Measurements from ENCODE around the gene PRKN. TPM values are rescaled to one million over a fixed set of nuclear protein-coding genes. Genes with fewer than 3 reads are reported as not detected.

Gene PRKN
- total and polyA plus RNA-seq, 9 of the 15 experiments (the other 6 are each of a cell fraction or from before 2014, with no cell fraction given): 0.03 to 0.96 (median 0.15) TPM; not detected in 2

DNA sequence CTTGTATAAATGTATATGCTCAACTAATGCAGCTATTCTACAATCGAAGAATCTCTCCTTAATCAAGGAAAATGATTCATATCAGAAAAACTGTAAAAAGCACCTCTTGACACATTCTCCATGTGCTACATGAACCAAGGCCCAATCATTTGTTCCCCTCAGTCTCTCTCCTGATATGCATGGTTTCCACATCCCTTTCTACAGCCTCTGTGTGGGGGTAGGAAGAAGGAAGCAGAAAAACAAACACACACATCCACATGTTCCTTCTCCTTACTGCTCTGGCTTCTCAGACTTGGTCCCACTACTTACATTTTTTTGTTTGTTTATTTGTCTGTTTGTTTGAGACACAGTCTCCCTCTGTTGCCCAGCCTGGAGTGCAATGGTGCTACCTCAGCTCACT is 510.5 kb downstream of the PRKN start:
- ATAC-seq: no peak
- H3K9me1 ChIP-seq (ENCODE audit: control insufficient read depth, insufficient read depth, low read length): no peaks in the 10 kb centered on the region
- BruUV-seq (replicated peaks): no TSS peak

More for the DNA sequence above, 510.5 kb downstream of the PRKN start:
- H3K9ac ChIP-seq (ENCODE audit: insufficient read depth in 1 of 2, low read depth in 2 of 2, low read length in 2 of 2): no peak overlapping the region
- POLR2A ChIA-PET: no interaction called here
- intact Hi-C loops (cut with micrococcal nuclease) (no loop called here), in situ Hi-C loops (cut with MboI) (no loop called here)
- no peaks in the 10 kb centered on the region for H3K27me3 ChIP-seq (ENCODE audit: control insufficient read depth in 2 of 2, insufficient read depth in 2 of 2, low read length in 2 of 2)
- no peak for DNase-seq (ENCODE audit: extremely low read depth in 1 of 4, low spot score in 3 of 4)
- H3K27ac ChIP-seq (ENCODE audit: extremely low read depth, low read depth, low read length): no peak overlapping the region
- FAIRE-seq: no peak
- H3K36me3 ChIP-seq (ENCODE audit: control insufficient read depth, insufficient read depth, low read length): no peaks in the 10 kb centered on the region
- TF ChIP-seq ZNF398 (CRISPR knock-in tag; IDR thresholded peaks at IDR 0.05) (no peak), ERF (CRISPR knock-in tag; IDR thresholded peaks at IDR 0.05) (no peak), SMAD4 (CRISPR knock-in tag; conservative IDR thresholded peaks at IDR 0.05) (no peak), RBM15 (IDR thresholded peaks at IDR 0.05; ENCODE audit: insufficient read depth, low read length) (no peak), SIN3B (IDR thresholded peaks at IDR 0.05; ENCODE audit: low read depth) (no peak), ZNF778 (CRISPR knock-in tag; IDR thresholded peaks at IDR 0.05) (no peak), PTTG1 (tag; IDR thresholded peaks at IDR 0.05; ENCODE audit: low read depth) (no peak), SIX5 (IDR thresholded peaks at IDR 0.05; ENCODE audit: borderline replicate concordance in 1 of 2, insufficient read depth in 1 of 2, low read depth in 1 of 2, low read length in 2 of 2) (no peak), BRD9 (IDR thresholded peaks at IDR 0.05; ENCODE audit: low read depth, partially characterized antibody) (no peak)
- TF ChIP-seq, protein P1, sequence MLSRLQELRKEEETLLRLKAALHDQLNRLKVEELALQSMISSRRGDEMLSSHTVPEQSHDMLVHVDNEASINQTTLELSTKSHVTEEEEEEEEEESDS (CRISPR knock-in tag; IDR thresholded peaks at IDR 0.05): no peak
- H3K9me3 ChIP-seq (replicated peaks; ENCODE audit: control insufficient read depth, insufficient read depth, low read depth, low read length): no peaks in the 10 kb centered on the region
- WGBS (ENCODE audit: insufficient coverage, low coverage, missing lambda C conversion rate): 0% methylated on average over 1 of the region's 1 CpG
- H2AFZ ChIP-seq (ENCODE audit: low read depth, low read length): no peak overlapping the region
- CTCF ChIA-PET (ENCODE audit: low intra/inter-chr PET ratio): no interaction called here
- no peaks in the 10 kb centered on the region for H3K79me2 ChIP-seq (ENCODE audit: control insufficient read depth, insufficient read depth, low read length)
- H4K20me1 ChIP-seq (replicated peaks; ENCODE audit: control insufficient read depth, insufficient read depth, low read length): no peaks in the 10 kb centered on the region
- no peak overlapping the region for H3K4me3 ChIP-seq
- no peaks in the 10 kb centered on the region for H3K4me1 ChIP-seq (replicated peaks in 1 of 2; ENCODE audit: control insufficient read depth in 2 of 2, insufficient read depth in 2 of 2, low read length in 2 of 2)
- H3K4me2 ChIP-seq (ENCODE audit: insufficient read depth, low read length): no peak overlapping the region
